Stimulated activated CD4-positive, alpha-beta T cell treated with anti-CD3 and anti-CD28 coated beads, Interleukin-1b, Interleukin-23, amount 100 ng/mL, for 1 hour (primary cell): ENCODE results near the gene SH3PXD2A.

Source experiments
- DNase-seq, 2 donors: peaks; one replicate each; pipeline ENCODE4 v3.0.0-alpha.2; 2020; ENCODE audit warnings: low read depth in 2 of 2

SH3PXD2A gene

GRCh38 chr10:103812004-103812403 is 43.4 kb downstream of the SH3PXD2A start:
- DNase-seq = no peak

- no peak for DNase-seq
Measured at GRCh38 chr10:103811463-103811862, 43.9 kb downstream of the SH3PXD2A start.

GRCh38 chr10:103808780-103809179 is 46.6 kb downstream of the SH3PXD2A start:
- no peak for DNase-seq

- no peak for DNase-seq
Measured at GRCh38 chr10:103807996-103808395, 47.4 kb downstream of the SH3PXD2A start.

GRCh38 chr10:103806395-103807187 is 48.8 kb downstream of the SH3PXD2A start:
- no peak for DNase-seq

GRCh38 chr10:103805781-103806180 is 49.6 kb downstream of the SH3PXD2A start:
- DNase-seq = no peak

GRCh38 chr10:103804871-103805270 is 50.5 kb downstream of the SH3PXD2A start:
- no peak for DNase-seq

- no peak for DNase-seq
Measured at GRCh38 chr10:103803941-103804340, 51.4 kb downstream of the SH3PXD2A start.

- DNase-seq = no peak
Measured at GRCh38 chr10:103802637-103803353, 52.6 kb downstream of the SH3PXD2A start.

GRCh38 chr10:103802081-103802480 is 53.3 kb downstream of the SH3PXD2A start:
- DNase-seq = no peak

- peak in 1 of 2 donors; percentile 10 for DNase-seq
Measured at GRCh38 chr10:103800789-103801540, 54.4 kb downstream of the SH3PXD2A start.

- no peak for DNase-seq
Measured at GRCh38 chr10:103800089-103800488, 55.3 kb downstream of the SH3PXD2A start.

- no peak for DNase-seq
Measured at GRCh38 chr10:103799341-103799740, 56.0 kb downstream of the SH3PXD2A start.

- DNase-seq = no peak
Measured at GRCh38 chr10:103798511-103798910, 56.9 kb downstream of the SH3PXD2A start.

GRCh38 chr10:103797857-103798256 is 57.5 kb downstream of the SH3PXD2A start:
- no peak for DNase-seq

GRCh38 chr10:103795634-103796270 is 59.6 kb downstream of the SH3PXD2A start:
- DNase-seq = no peak

GRCh38 chr10:103794996-103795395 is 60.4 kb downstream of the SH3PXD2A start:
- no peak for DNase-seq

GRCh38 chr10:103793920-103794883 is 61.2 kb downstream of the SH3PXD2A start:
- no peak for DNase-seq

GRCh38 chr10:103793429-103793828 is 61.9 kb downstream of the SH3PXD2A start:
- no peak for DNase-seq

GRCh38 chr10:103792547-103792946 is 62.8 kb downstream of the SH3PXD2A start:
- no peak for DNase-seq

GRCh38 chr10:103791858-103792257 is 63.5 kb downstream of the SH3PXD2A start:
- no peak for DNase-seq
